OCI-LY7 (cell line): ENCODE data around the gene ZNF516. TPM values are rescaled to one million over a fixed set of nuclear protein-coding genes. Genes with fewer than 3 reads are reported as not detected.

ENCODE experiments used
- BruUV-seq: library from RNA; stranded (reverse); fragments of 400-500 nt; replicated peaks from 2 replicates; lab custom pipeline; 2021; lab: Mats Ljungman, UMichigan
- CTCF ChIA-PET: fragments of 300-600 bp; sonication (Branson Sonifier 250); formaldehyde crosslinking; loops from one replicate; lab custom pipeline; 2022; ENCODE audit warnings: antibody characterized with exemption; ENCODE audit not compliant: unreplicated experiment; lab: Charles Lee
- POLR2A ChIA-PET: fragments of 300-600 bp; sonication (Branson Sonifier 250); formaldehyde crosslinking; loops from one replicate; lab custom pipeline; 2022; ENCODE audit warnings: antibody characterized with exemption; lab: Charles Lee
- DNase-seq: peaks from one replicate; pipeline ENCODE4 v3.0.0-alpha.2; 2015; ENCODE audit warnings: low spot score
- H2AFZ ChIP-seq: fragments of 200-600 bp; sonication (generic), shearing (Covaris generic); 2 replicates; pipeline ENCODE4 v1.6.1; 2014; ENCODE audit warnings: mild to moderate bottlenecking, antibody characterized with exemption, low read length, moderate library complexity
- H3K27ac ChIP-seq: fragments of 200-600 bp; sonication (generic); 2 replicates; pipeline ENCODE4 v1.5.1; 2014; ENCODE audit warnings: mixed run types, low read depth, mild to moderate bottlenecking, moderate library complexity, low read length, inconsistent platforms; ENCODE audit not compliant: poor library complexity, severe bottlenecking
- H3K36me3 ChIP-seq: fragments of 200-600 bp; sonication (generic); 2 replicates; pipeline ENCODE4 v1.6.1; 2014; ENCODE audit warnings: mild to moderate bottlenecking, antibody characterized with exemption, low read length, moderate library complexity, mixed read lengths; ENCODE audit not compliant: insufficient read depth
- H3K4me1 ChIP-seq: fragments of 200-600 bp; sonication (generic); 2 replicates; pipeline ENCODE4 v1.5.1; 2014; ENCODE audit warnings: mild to moderate bottlenecking, low read length; ENCODE audit not compliant: insufficient read depth, poor library complexity, severe bottlenecking
- H3K4me2 ChIP-seq: fragments of 200-600 bp; sonication (generic); 2 replicates; pipeline ENCODE4 v1.6.1; 2014; ENCODE audit warnings: mild to moderate bottlenecking, low read length
- H3K4me3 ChIP-seq: fragments of 200-600 bp; sonication (generic); 2 replicates; pipeline ENCODE4 v1.5.1; 2014; ENCODE audit warnings: mild to moderate bottlenecking, low read depth, low read length; ENCODE audit not compliant: poor library complexity, severe bottlenecking
- H3K79me2 ChIP-seq: fragments of 200-600 bp; sonication (generic); 2 replicates; pipeline ENCODE4 v1.6.1; 2016; ENCODE audit warnings: low read depth, mild to moderate bottlenecking, low read length, moderate library complexity, mixed read lengths; ENCODE audit not compliant: insufficient read depth
- H3K9me2 ChIP-seq: fragments of 200-600 bp; sonication (generic); 2 replicates; pipeline ENCODE4 v1.6.1; 2016; ENCODE audit warnings: mild to moderate bottlenecking, low read length, mixed read lengths; ENCODE audit not compliant: insufficient read depth
- H3K9me3 ChIP-seq: fragments of 200-600 bp; sonication (generic); 2 replicates; pipeline ENCODE4 v1.6.1; 2014; ENCODE audit warnings: mild to moderate bottlenecking, mixed run types, low read length, mixed read lengths
- H4K20me1 ChIP-seq: fragments of 200-600 bp; sonication (generic); 2 replicates; pipeline ENCODE4 v1.6.1; 2014; ENCODE audit warnings: mild to moderate bottlenecking, antibody characterized with exemption, low read length, moderate library complexity, mixed read lengths; ENCODE audit not compliant: insufficient read depth
- EZH2phosphoT487 ChIP-seq: fragments of 200-600 bp; sonication (generic); IDR thresholded peaks from 2 replicates; pipeline ENCODE4 v1.6.1; 2018; ENCODE audit warnings: low read depth, borderline replicate concordance, mild to moderate bottlenecking, mixed run types, antibody characterized with exemption, low read length, moderate library complexity, mixed read lengths
- intact Hi-C: fragments of 100-400 bp; cut with micrococcal nuclease; formaldehyde crosslinking; loops from one replicate; pipeline ENCODE4 v1.10.0; 2022; ENCODE audit not compliant: unreplicated experiment
- total RNA-seq, 2 experiments: library from RNA; depleted of rRNA in 1 of 2; stranded (reverse); fragments of >200 nt in 1 of 2; shearing (Covaris generic) in 1 of 2; gene quantifications; 2 replicates each; pipeline ENCODE4 v1.2.3, GENCODE V29; 2014 to 2022
- TF ChIP-seq, protein P1 (sequence below): fragments of 200-600 bp; sonication (generic); conservative IDR thresholded peaks from 2 replicates; pipeline ENCODE4 v1.5.1; 2014; ENCODE audit warnings: mild to moderate bottlenecking, antibody characterized with exemption, low read length, moderate library complexity, mixed read lengths

The ZNF516 gene
- total RNA-seq, 2 experiments from 2014 or later: 16.2 to 32.3 TPM

- CTCF ChIA-PET: no interaction called here
- no TSS peak for BruUV-seq
- H3K27ac ChIP-seq: no peak overlapping the region
- no peak overlapping the region for H3K4me3 ChIP-seq
- 0 out of 2 replicates have a peak, but pooled peaks cover 5% of the 10 kb centered on the region for H4K20me1 ChIP-seq
- no peak for DNase-seq
- intact Hi-C loops: no loop called here
- no peaks in the 10 kb centered on the region for H3K9me2 ChIP-seq
- H3K79me2 ChIP-seq: peaks cover 6% of the 10 kb centered on the region; the same call in 1 of the 2 replicates
- no peaks in the 10 kb centered on the region for H3K4me1 ChIP-seq
- no peaks in the 10 kb centered on the region for H3K9me3 ChIP-seq
- H3K4me2 ChIP-seq: no peak overlapping the region
- TF ChIP-seq, protein P1, sequence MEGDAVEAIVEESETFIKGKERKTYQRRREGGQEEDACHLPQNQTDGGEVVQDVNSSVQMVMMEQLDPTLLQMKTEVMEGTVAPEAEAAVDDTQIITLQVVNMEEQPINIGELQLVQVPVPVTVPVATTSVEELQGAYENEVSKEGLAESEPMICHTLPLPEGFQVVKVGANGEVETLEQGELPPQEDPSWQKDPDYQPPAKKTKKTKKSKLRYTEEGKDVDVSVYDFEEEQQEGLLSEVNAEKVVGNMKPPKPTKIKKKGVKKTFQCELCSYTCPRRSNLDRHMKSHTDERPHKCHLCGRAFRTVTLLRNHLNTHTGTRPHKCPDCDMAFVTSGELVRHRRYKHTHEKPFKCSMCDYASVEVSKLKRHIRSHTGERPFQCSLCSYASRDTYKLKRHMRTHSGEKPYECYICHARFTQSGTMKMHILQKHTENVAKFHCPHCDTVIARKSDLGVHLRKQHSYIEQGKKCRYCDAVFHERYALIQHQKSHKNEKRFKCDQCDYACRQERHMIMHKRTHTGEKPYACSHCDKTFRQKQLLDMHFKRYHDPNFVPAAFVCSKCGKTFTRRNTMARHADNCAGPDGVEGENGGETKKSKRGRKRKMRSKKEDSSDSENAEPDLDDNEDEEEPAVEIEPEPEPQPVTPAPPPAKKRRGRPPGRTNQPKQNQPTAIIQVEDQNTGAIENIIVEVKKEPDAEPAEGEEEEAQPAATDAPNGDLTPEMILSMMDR: no peak
- TF ChIP-seq EZH2phosphoT487: no peak
- H3K36me3 ChIP-seq: no peaks in the 10 kb centered on the region
- no peak overlapping the region for H2AFZ ChIP-seq
- POLR2A ChIA-PET: no interaction called here
Observed at GRCh38 chr18:76404345-76404831, 90.7 kb downstream of the ZNF516 start.

GRCh38 chr18:76402026-76402990 lies 92.7 kb downstream of the ZNF516 start:
- H3K4me3 ChIP-seq: no peak overlapping the region
- ChIA-PET POLR2A (no interaction called here), CTCF (no interaction called here)
- H3K27ac ChIP-seq: no peak overlapping the region
- BruUV-seq: no TSS peak
- H3K4me1 ChIP-seq: no peaks in the 10 kb centered on the region
- H3K36me3 ChIP-seq: no peaks in the 10 kb centered on the region; the same call in 1 of the 2 replicates
- 0 out of 2 replicates have a peak, but pooled peaks cover 9% of the 10 kb centered on the region for H4K20me1 ChIP-seq
- H3K9me2 ChIP-seq: no peaks in the 10 kb centered on the region
- no peak overlapping the region for H2AFZ ChIP-seq
- no peak overlapping the region for H3K4me2 ChIP-seq
- H3K9me3 ChIP-seq: no peaks in the 10 kb centered on the region
- TF ChIP-seq, protein P1: no peak
- TF ChIP-seq EZH2phosphoT487: no peak
- no peak for DNase-seq
- H3K79me2 ChIP-seq: 0 out of 2 replicates have a peak, but pooled peaks cover 7% of the 10 kb centered on the region
- intact Hi-C loops: no loop called here
